ELF-1 (cell line): ENCODE measurements around the gene FAM209B.
"Not testable (repeated sequence)": the region's sequence is repeated elsewhere in the genome, so short reads cannot be mapped to it uniquely, and the experiment has no call there.

Experiments
- DNase-seq: peaks from one replicate; pipeline ENCODE4 v3.0.0-alpha.2; 2016; ENCODE audit warnings: low read depth, low spot score

Gene FAM209B

GRCh38 chr20:56532946-56533345 is at the start of gene FAM209B:
Gene FAM209B, plus strand, starts transcription at chr20:56533246. Its CDS starts 96 bp downstream, at chr20:56533342.
- DNase-seq = not testable (repeated sequence)

GRCh38 chr20:56483970-56484369 is 49.1 kb upstream of the FAM209B start:
- DNase-seq = no peak

GRCh38 chr20:56487216-56487615 is 45.8 kb upstream of the FAM209B start:
- DNase-seq = no peak

- DNase-seq = no peak
Measured at GRCh38 chr20:56488566-56488965, 44.5 kb upstream of the FAM209B start.

GRCh38 chr20:56501116-56501515 is 31.9 kb upstream of the FAM209B start:
- no peak for DNase-seq

- DNase-seq = peak; percentile 51
Measured at GRCh38 chr20:56503916-56504315, 29.1 kb upstream of the FAM209B start.

GRCh38 chr20:56504373-56505005 is 28.6 kb upstream of the FAM209B start:
- DNase-seq = peak; percentile 16

GRCh38 chr20:56506103-56506502 is 26.9 kb upstream of the FAM209B start:
- no peak for DNase-seq

GRCh38 chr20:56511926-56512325 is 21.1 kb upstream of the FAM209B start:
- DNase-seq = no peak

- DNase-seq = peak; percentile 74
Measured at GRCh38 chr20:56513161-56514150, 19.6 kb upstream of the FAM209B start.

GRCh38 chr20:56516631-56517030 is 16.4 kb upstream of the FAM209B start:
- DNase-seq = no peak

- no peak for DNase-seq
Measured at GRCh38 chr20:56517211-56517610, 15.8 kb upstream of the FAM209B start.

- no peak for DNase-seq
Measured at GRCh38 chr20:56517641-56518040, 15.4 kb upstream of the FAM209B start.

- DNase-seq = no peak
Measured at GRCh38 chr20:56518126-56518525, 14.9 kb upstream of the FAM209B start.

GRCh38 chr20:56518721-56519398 is 14.2 kb upstream of the FAM209B start:
- DNase-seq = no peak

- DNase-seq = no peak
Measured at GRCh38 chr20:56519551-56519950, 13.5 kb upstream of the FAM209B start.

GRCh38 chr20:56520180-56520579 is 12.9 kb upstream of the FAM209B start:
- DNase-seq = no peak

GRCh38 chr20:56520746-56521354 is 12.2 kb upstream of the FAM209B start:
- peak; percentile 42 for DNase-seq

GRCh38 chr20:56522311-56522710 is 10.7 kb upstream of the FAM209B start:
- no peak for DNase-seq

GRCh38 chr20:56524444-56524843 is 8.6 kb upstream of the FAM209B start, which contains the start of gene FAM209A:
Gene FAM209A, plus strand, starts transcription at chr20:56524744. Its CDS starts 65 bp downstream, at chr20:56524809.
- not testable (repeated sequence) for DNase-seq

GRCh38 chr20:56527521-56527920 is 5.5 kb upstream of the FAM209B start:
- DNase-seq = no peak

GRCh38 chr20:56537997-56538396 is 5.0 kb downstream of the FAM209B start:
- DNase-seq = no peak
